ENCODE results near the gene C7orf57. TPM values are rescaled to one million over a fixed set of nuclear protein-coding genes. Genes with fewer than 3 reads are reported as not detected.

The C7orf57 gene
- total and polyA plus RNA-seq, 9 donors: 0.02 to 18.6 (median 0.35) TPM; not detected in 3

GRCh38 chr7:48108959-48109847 is 73.9 kb downstream of the C7orf57 start:
- no peaks in the 10 kb centered on the region for H3K36me3 ChIP-seq
- intact Hi-C loops (cut with DNase I): loop anchor here in 1 of 4 donors (5.0 kb wide), 1 partner anchor 117 kb away; no protein-coding TSS in a partner anchor
- 94 to 96% (median 95%) methylated on average over 5 of the region's 5 CpGs for WGBS, 3 donors
- H3K27me3 ChIP-seq: no peaks in the 10 kb centered on the region
- H3K9me3 ChIP-seq: no peaks in the 10 kb centered on the region
- H3K27ac ChIP-seq: no peak overlapping the region
- no peak overlapping the region for H3K4me3 ChIP-seq
- no peak for TF ChIP-seq EP300 (IDR thresholded peaks at IDR 0.05)
- no peak for TF ChIP-seq CTCF (IDR thresholded peaks at IDR 0.05)
- TF ChIP-seq POLR2A (IDR thresholded peaks at IDR 0.05): no peak
- no peaks in the 10 kb centered on the region for H3K4me1 ChIP-seq (ENCODE audit: insufficient read depth)
- no peak for DNase-seq

- H3K36me3 ChIP-seq: no peaks in the 10 kb centered on the region
- no peak for TF ChIP-seq EP300 (IDR thresholded peaks at IDR 0.05)
- peak; percentile 91 to 96 (median 93) for TF ChIP-seq CTCF (IDR thresholded peaks at IDR 0.05)
- no peak overlapping the region for H3K4me3 ChIP-seq
- DNase-seq: peak; percentile 46 to 78 (median 74)
- intact Hi-C loops (cut with DNase I): loop anchor here in 3 of 4 donors (2.0 to 10.0 kb wide), 4 partner anchors 118 to 855 kb away; no protein-coding TSS in a partner anchor
- H3K4me1 ChIP-seq (ENCODE audit: insufficient read depth): no peaks in the 10 kb centered on the region
- 13 to 19% (median 16%) methylated on average over 9 of the region's 9 CpGs for WGBS, 3 donors
- no peaks in the 10 kb centered on the region for H3K27me3 ChIP-seq
- H3K27ac ChIP-seq: no peak overlapping the region
- no peaks in the 10 kb centered on the region for H3K9me3 ChIP-seq
Observed at GRCh38 chr7:48109848-48110663, 74.7 kb downstream of the C7orf57 start.

GRCh38 chr7:48110868-48111267 is 75.5 kb downstream of the C7orf57 start:
- Histone ChIP-seq H3K4me1 (ENCODE audit: insufficient read depth) (no peaks in the 10 kb centered on the region), H3K27ac (no peak overlapping the region), H3K36me3 (no peaks in the 10 kb centered on the region), H3K4me3 (no peak overlapping the region), H3K9me3 (no peaks in the 10 kb centered on the region), H3K27me3 (no peaks in the 10 kb centered on the region)
- 68 to 82% (median 72%) methylated on average over 4 of the region's 4 CpGs for WGBS, 3 donors
- intact Hi-C loops (cut with DNase I): loop anchor here in 3 of 4 donors (2.0 to 10.0 kb wide), 3 partner anchors 166 to 856 kb away; no protein-coding TSS in a partner anchor
- TF ChIP-seq CTCF (IDR thresholded peaks at IDR 0.05) (no peak), EP300 (IDR thresholded peaks at IDR 0.05) (no peak), POLR2A (IDR thresholded peaks at IDR 0.05) (no peak)
- no peak for DNase-seq

Other genes with a start within 250 kb of the C7orf57 start
- gene PKD1L1, start 87.1 kb upstream of the C7orf57 start, total RNA-seq: under 1 TPM; 0.11 to 0.48 (median 0.28) TPM
- gene PKD1L1, start 87.1 kb upstream of the C7orf57 start, polyA plus RNA-seq: under 1 TPM; 0.13 to 0.22 TPM
- gene HUS1, start 55.9 kb upstream of the C7orf57 start, total RNA-seq: 10 to 100 TPM; 10.3 to 27.2 (median 20.7) TPM
- gene HUS1, start 55.9 kb upstream of the C7orf57 start, polyA plus RNA-seq: 10 to 100 TPM; 10.0 to 21.4 TPM
- gene SUN3, start 6.4 kb upstream of the C7orf57 start, total RNA-seq: not detected
- not detected for gene SUN3, start 6.4 kb upstream of the C7orf57 start, polyA plus RNA-seq
- gene UPP1, start 53.7 kb downstream of the C7orf57 start, total RNA-seq: 10 to 100 TPM in 2 of 7 donors, 1 to 10 TPM in 5; 5.4 to 13.5 (median 7.1) TPM
- gene UPP1, start 53.7 kb downstream of the C7orf57 start, polyA plus RNA-seq: 1 to 10 TPM; 5.9 to 8.0 TPM
- 1 to 10 TPM in 1 of 7 donors, under 1 TPM in 6; 0.10 to 4.1 (median 0.45) TPM for gene ABCA13, start 135.9 kb downstream of the C7orf57 start, total RNA-seq
- gene ABCA13, start 135.9 kb downstream of the C7orf57 start, polyA plus RNA-seq: under 1 TPM; 0.02 to 0.05 TPM